GM12864 (cell line): ENCODE data around the gene CERS3.

Experiments
- DNase-seq: peaks from one replicate; pipeline ENCODE4 v3.0.0-alpha.2; 2011; ENCODE audit warnings: low read depth
- H3K4me3 ChIP-seq: 2 replicates; pipeline ENCODE4 v1.5.1; 2011; ENCODE audit warnings: mild to moderate bottlenecking, low read depth, low read length, control low read depth
- CTCF ChIP-seq: IDR thresholded peaks from 2 replicates; pipeline ENCODE4 v1.5.1; 2011; ENCODE audit warnings: low read depth, mild to moderate bottlenecking, moderate library complexity, low read length, control low read depth, inconsistent platforms; ENCODE audit errors: missing control alignments

Gene CERS3

GRCh38 chr15:100501117-100501516 lies 27.6 kb downstream of the CERS3 start:
- DNase-seq, result no peak
- no peak for TF ChIP-seq CTCF
- no peak overlapping the region for H3K4me3 ChIP-seq

DNA sequence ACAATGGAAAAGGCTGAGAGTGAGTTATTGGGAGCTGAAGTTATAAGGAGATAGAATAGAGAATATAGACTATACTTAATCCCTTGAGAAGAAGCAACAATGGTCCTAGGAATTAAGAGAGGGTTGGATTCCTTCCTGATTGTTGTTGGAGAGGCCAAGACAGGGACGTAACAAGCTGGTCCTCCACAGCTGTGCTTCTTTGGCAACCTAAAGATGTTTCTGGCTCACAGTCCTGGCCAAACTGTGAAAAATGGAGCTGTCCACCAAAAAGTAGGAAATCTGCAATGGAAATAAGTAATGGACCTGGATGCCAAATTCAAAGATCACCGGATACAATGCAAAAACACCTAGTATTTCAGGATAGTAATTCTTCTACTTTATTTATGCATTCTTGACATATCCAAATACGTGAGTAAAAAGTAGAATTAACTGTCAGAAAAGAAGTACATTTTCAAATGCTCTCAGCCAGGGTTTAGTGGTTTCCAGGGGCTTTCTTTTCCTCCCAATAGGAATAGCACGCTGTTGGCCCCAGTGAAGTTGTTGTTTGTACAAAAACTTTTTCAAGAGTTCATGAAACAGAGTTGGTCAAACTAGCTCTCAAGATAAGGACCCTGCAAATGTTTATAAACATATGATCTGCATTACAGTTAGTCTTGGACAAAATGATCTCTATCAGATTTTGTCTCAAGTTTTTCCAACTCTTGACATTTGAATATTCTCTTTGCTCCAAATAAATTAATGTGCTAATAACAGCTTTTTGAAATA lies 28.3 kb downstream of the CERS3 start:
- TF ChIP-seq CTCF, result no peak
- DNase-seq, result no peak
- H3K4me3 ChIP-seq, result no peak overlapping the region

DNA sequence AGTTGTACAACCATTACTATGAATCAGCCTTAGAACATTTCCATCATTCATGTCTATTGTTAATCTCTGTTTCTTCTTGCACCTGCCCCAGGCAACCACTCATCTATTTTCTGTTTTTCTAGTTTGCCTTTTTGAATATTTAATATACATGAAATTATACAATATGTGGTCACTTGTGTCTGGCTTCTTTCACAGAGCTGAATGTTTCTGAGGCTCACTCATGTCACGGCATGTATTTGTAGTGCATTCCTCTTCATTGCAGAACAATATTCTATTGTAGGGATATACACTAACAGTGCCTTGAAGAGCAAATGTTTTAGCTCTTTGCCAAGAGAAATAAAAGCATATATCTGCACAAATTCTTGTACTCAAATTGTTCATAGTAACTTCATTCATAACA lies 32.9 kb downstream of the CERS3 start:
- no peak for DNase-seq
- no peak for TF ChIP-seq CTCF
- H3K4me3 ChIP-seq, result no peak overlapping the region

- DNase-seq, result no peak
- no peak overlapping the region for H3K4me3 ChIP-seq
- no peak for TF ChIP-seq CTCF
Measured at GRCh38 chr15:100493213-100493612, 35.5 kb downstream of the CERS3 start.

- DNase-seq, result no peak
- TF ChIP-seq CTCF, result no peak
- no peak overlapping the region for H3K4me3 ChIP-seq
Measured at GRCh38 chr15:100484443-100484842, 44.3 kb downstream of the CERS3 start.

DNA sequence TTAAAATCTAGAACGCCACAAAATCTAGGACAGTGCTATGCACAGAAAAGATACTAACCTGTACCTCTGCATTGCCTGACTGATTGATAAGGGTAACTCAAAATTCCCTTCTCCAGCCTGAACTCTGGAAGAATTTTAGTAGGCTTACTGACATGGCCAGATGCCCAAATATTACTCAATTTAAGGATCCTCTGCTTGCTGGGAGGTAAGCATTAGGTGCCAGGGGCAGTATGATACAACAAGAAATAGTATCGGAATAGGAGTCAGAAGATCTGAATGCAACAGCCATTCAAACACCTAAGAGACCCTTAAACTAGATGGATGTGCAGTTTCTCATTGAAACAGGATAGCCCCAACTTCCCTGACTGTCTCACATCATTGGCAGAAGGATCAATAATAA lies 45.4 kb downstream of the CERS3 start:
- H3K4me3 ChIP-seq, result no peak overlapping the region
- no peak for DNase-seq
- TF ChIP-seq CTCF, result no peak

DNA sequence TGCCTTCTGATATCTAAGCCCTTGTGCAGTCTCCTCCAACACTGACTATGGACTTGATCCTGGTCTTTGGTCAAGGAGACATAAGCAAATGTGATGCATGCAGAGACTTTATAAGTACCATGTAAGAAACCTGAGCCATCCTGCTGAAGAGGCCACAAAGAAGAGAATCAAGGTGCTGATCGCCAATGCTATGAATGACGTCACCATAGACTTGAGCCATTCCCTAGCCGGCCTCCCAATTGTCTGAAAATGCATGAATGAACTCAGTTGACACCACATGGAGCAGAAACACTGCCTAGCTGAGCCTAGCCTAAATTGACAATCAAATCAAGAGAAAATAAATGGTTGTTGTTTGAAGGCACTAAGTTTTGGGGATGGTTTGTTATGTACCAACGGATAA lies 51.9 kb downstream of the CERS3 start:
- TF ChIP-seq CTCF, result no peak
- DNase-seq, result no peak

More for the DNA sequence above, 51.9 kb downstream of the CERS3 start:
- no peak overlapping the region for H3K4me3 ChIP-seq
